Measurements from ENCODE around the gene OR4D5. TPM values are rescaled to one million over a fixed set of nuclear protein-coding genes. Genes with fewer than 3 reads are reported as not detected.

Gene OR4D5
- total RNA-seq (2021; fragmentation: NEBNext Ultra II Directional; extraction: Animal tissue kit (Norgen Biotek cat#: 25700)): not detected in 2 replicates
- polyA plus RNA-seq (2011; rRNA removed): not detected in 2 replicates
- not detected for polyA plus RNA-seq (2011; cell fraction: cytosol; rRNA removed)
- polyA plus RNA-seq (2011; cell fraction: nucleus; rRNA removed): not detected
- polyA plus RNA-seq (2012, experiment 1 of 2): not detected in 4 replicates
- polyA plus RNA-seq (2012, experiment 2 of 2): not detected
- not detected for polyA plus RNA-seq (2013, experiment 1 of 2)
- polyA plus RNA-seq (2013, experiment 2 of 2): not detected
- 0.44 and 1.2 TPM in 2 replicates for polyA minus RNA-seq (2011; rRNA and poly(A)+ RNA removed)
- not detected for polyA minus RNA-seq (2011; cell fraction: cytosol; rRNA and poly(A)+ RNA removed)
- polyA minus RNA-seq (2011; cell fraction: nucleus; rRNA and poly(A)+ RNA removed): 2.8 TPM
- long read RNA-seq, experiment 1: 0 reads
- long read RNA-seq, experiment 2: 0 reads

DNA sequence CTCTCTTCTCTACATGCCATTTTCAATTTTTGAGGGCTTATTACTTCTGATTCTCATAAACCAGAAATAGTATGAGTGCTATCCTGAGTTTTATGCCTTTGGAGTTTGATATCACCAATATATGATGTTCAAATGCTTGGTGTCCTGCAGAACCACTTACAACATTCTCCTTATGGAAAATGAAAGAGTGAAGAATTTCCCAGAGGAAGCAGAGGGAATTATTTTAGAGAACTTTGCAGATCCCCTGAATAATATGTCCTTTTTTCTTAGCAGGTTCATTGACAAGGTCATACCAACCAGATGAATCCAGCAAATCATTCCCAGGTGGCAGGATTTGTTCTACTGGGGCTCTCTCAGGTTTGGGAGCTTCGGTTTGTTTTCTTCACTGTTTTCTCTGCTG lies at the start of gene OR4D5:
OR4D5 (plus strand) TSS at position 301 of the 400 bp plus-strand sequence; CDS start at position 301, 0 bp downstream.
- DNase-seq (ENCODE audit: low read depth in 1 of 2, low spot score in 2 of 2) (no peak), FAIRE-seq (no peak)

More for the DNA sequence above, at the start of gene OR4D5:
- Histone ChIP-seq H2BK12ac (ENCODE audit: low read depth, low read length) (no peak within 1 kb of the TSS), H2AK5ac (ENCODE audit: low read depth, low read length) (no peak within 1 kb of the TSS), H4K5ac (ENCODE audit: insufficient read length, low read depth, low read length) (no peak within 1 kb of the TSS), H3K9me3 (ENCODE audit: insufficient read depth in 2 of 2, low read depth in 1 of 2, low read length in 1 of 2) (no peaks in the 10 kb centered on the region), H3K14ac (ENCODE audit: insufficient read length) (no peak within 1 kb of the TSS), H3K4me3 (ENCODE audit: extremely low read depth in 1 of 4, insufficient read depth in 2 of 4, low read depth in 3 of 4, low read length in 4 of 4) (no peak within 1 kb of the TSS), H3K36me3 (ENCODE audit: control insufficient read depth in 2 of 4, insufficient read depth in 4 of 4, low read length in 3 of 4) (no peaks in the 10 kb centered on the region), H3K4me2 (ENCODE audit: insufficient read depth in 1 of 2, low read depth in 2 of 2, low read length in 2 of 2) (no peak within 1 kb of the TSS), H3K4me1 (replicated peaks in 1 of 4; ENCODE audit: control insufficient read depth in 3 of 4, insufficient read depth in 4 of 4, low read length in 3 of 4) (no peaks in the 10 kb centered on the region), H3K18ac (ENCODE audit: extremely low read depth, low read length) (no peak within 1 kb of the TSS), H4K20me1 (replicated peaks in 1 of 2; ENCODE audit: control insufficient read depth in 1 of 2, insufficient read depth in 2 of 2, low read length in 2 of 2) (no peaks in the 10 kb centered on the region), H2BK15ac (ENCODE audit: low read length) (no peak within 1 kb of the TSS), H3K27me3 (replicated peaks in 1 of 4; ENCODE audit: control insufficient read depth in 3 of 4, extremely low read depth in 1 of 4, insufficient read depth in 3 of 4, low read length in 3 of 4) (no peaks in the 10 kb centered on the region), H2BK20ac (ENCODE audit: low read length) (no peak within 1 kb of the TSS), H3K9ac (replicated peaks in 1 of 4; ENCODE audit: extremely low read depth in 1 of 4, low read depth in 3 of 4, low read length in 3 of 4) (no peak within 1 kb of the TSS), H2AFZ (ENCODE audit: low read length) (no peak within 1 kb of the TSS), H4K91ac (replicated peaks; ENCODE audit: insufficient read length, low read length) (no peak within 1 kb of the TSS), H3K23ac (ENCODE audit: insufficient read length) (no peak within 1 kb of the TSS), H2BK120ac (replicated peaks; ENCODE audit: low read depth, low read length) (no peak within 1 kb of the TSS), H3K79me2 (ENCODE audit: control insufficient read depth in 1 of 2, insufficient read depth in 2 of 2, low read length in 2 of 2) (no peaks in the 10 kb centered on the region), H3K56ac (replicated peaks; ENCODE audit: insufficient read length, low read depth, low read length) (no peak within 1 kb of the TSS), H3K23me2 (ENCODE audit: low read depth, low read length) (no peaks in the 10 kb centered on the region), H3K79me1 (ENCODE audit: low read depth, low read length) (no peaks in the 10 kb centered on the region), H4K8ac (ENCODE audit: extremely low read depth, insufficient read depth, low read length) (no peak within 1 kb of the TSS; the same call in 1 of the 2 replicates), H3K4ac (replicated peaks; ENCODE audit: insufficient read length, low read depth, low read length) (no peak within 1 kb of the TSS), H2BK5ac (ENCODE audit: low read depth, low read length) (no peak within 1 kb of the TSS), H3K27ac (ENCODE audit: low read depth, low read length) (no peak within 1 kb of the TSS)
- no peak for TF ChIP-seq CHD2 (IDR thresholded peaks at IDR 0.05; ENCODE audit: low read length)
- POLR2A ChIA-PET (ENCODE audit: partially characterized antibody): no interaction called here
- CTCF ChIA-PET (ENCODE audit: partially characterized antibody): no interaction called here
- 92% methylated on average over 1 of the region's 1 CpG; no CpG with 5 or more reads in 1 of the 2 experiments for WGBS, 2 experiments (ENCODE audit: extremely low coverage in 1 of 2, insufficient coverage in 1 of 2, insufficient read length in 1 of 2, insufficient replicate concordance in 2 of 2, low coverage in 1 of 2, low lambda C conversion rate in 2 of 2, missing lambda C conversion rate in 1 of 2)
